K562 (cell line): ENCODE measurements around the gene MIDN. TPM values are rescaled to one million over a fixed set of nuclear protein-coding genes. Genes with fewer than 3 reads are reported as not detected.

Source experiments
- NRF1 ChIP-seq, 2 experiments: fragments of 450-650 bp; IDR thresholded peaks in 1 of 2; conservative IDR thresholded peaks in 1 of 2; 2 replicates each; pipeline ENCODE4 v1.6.1; 2014; ENCODE audit warnings: mild to moderate bottlenecking in 2 of 2
- RBBP5 ChIP-seq: fragments of 200-600 bp; sonication (generic); IDR thresholded peaks from 2 replicates; pipeline ENCODE4 v1.6.1; 2012; ENCODE audit warnings: borderline replicate concordance, mild to moderate bottlenecking, low read length, control low read depth, inconsistent platforms; ENCODE audit not compliant: insufficient read depth, poor library complexity, severe bottlenecking
- polyA plus RNA-seq, 8 experiments: library from polyadenylated mRNA; depleted of rRNA in 4 of 8; stranded (reverse) in 5 of 8; unstranded in 3 of 8; fragments of >200 nt; fragmentation: Nextera tagmentation in 2 of 8; fragmentation: Illumina TruSeq in 1 of 8; extraction: Ambion mirVana in 2 of 8; extraction: Trizol in 1 of 8; gene quantifications; 2 replicates each; pipeline versions ENCODE4 v1.2.1 to v1.2.3, GENCODE V29; 2011 to 2014; ENCODE audit warnings: inconsistent platforms in 1 of 8, missing spikeins in 1 of 8
- total RNA-seq, 7 experiments: library from RNA; depleted of rRNA in 6 of 7; stranded (reverse); fragments of >200 nt in 6 of 7; fragmentation: Illumina TruSeq in 2 of 7; extraction: Trizol in 2 of 7; gene quantifications; 2 replicates each; pipeline versions ENCODE4 v1.2.1 to v1.2.3, GENCODE V29; 2011 to 2021; ENCODE audit warnings: low replicate concordance in 1 of 7
- TF ChIP-seq, protein P1 (sequence below), 2 experiments: fragments of 450-650 bp; IDR thresholded peaks; 2 replicates each; pipeline ENCODE4 v1.6.1; 2018; ENCODE audit warnings: mild to moderate bottlenecking in 2 of 2, low read depth in 1 of 2; ENCODE audit not compliant: partially characterized antibody in 2 of 2
- TF ChIP-seq, protein P2 (sequence below): fragments of 450-650 bp; conservative IDR thresholded peaks from 2 replicates; pipeline ENCODE4 v1.6.1; 2016; ENCODE audit warnings: missing genetic modification characterization, low read depth, mild to moderate bottlenecking, missing compliant biosample characterization, moderate library complexity
- TF ChIP-seq, protein P3 (sequence below): fragments of 250-450 bp; sonication (Bioruptor Pico); IDR thresholded peaks from 2 replicates; pipeline ENCODE4 v1.4.0; 2020
- TF ChIP-seq, protein P4 (sequence below): sonication (generic); formaldehyde crosslinking; IDR thresholded peaks from 2 replicates; pipeline ENCODE4 v1.8.0; 2022; ENCODE audit warnings: mild to moderate bottlenecking, missing genetic modification reagents
- TF ChIP-seq, protein P5 (sequence below): sonication (generic); formaldehyde crosslinking; IDR thresholded peaks from 2 replicates; pipeline ENCODE4 v1.8.1; 2023; ENCODE audit warnings: mild to moderate bottlenecking, missing genetic modification reagents
- TF ChIP-seq, protein P6 (sequence below): fragments of 250-450 bp; sonication (Bioruptor Pico); IDR thresholded peaks from 2 replicates; pipeline ENCODE4 v1.4.0; 2020; ENCODE audit warnings: mild to moderate bottlenecking, moderate library complexity, borderline replicate concordance

MIDN gene
- total and polyA plus RNA-seq, 9 of the 15 experiments (the other 6 are each of a cell fraction or from before 2014, with no cell fraction given), result 0.17 to 120 (median 10.1) TPM

DNA sequence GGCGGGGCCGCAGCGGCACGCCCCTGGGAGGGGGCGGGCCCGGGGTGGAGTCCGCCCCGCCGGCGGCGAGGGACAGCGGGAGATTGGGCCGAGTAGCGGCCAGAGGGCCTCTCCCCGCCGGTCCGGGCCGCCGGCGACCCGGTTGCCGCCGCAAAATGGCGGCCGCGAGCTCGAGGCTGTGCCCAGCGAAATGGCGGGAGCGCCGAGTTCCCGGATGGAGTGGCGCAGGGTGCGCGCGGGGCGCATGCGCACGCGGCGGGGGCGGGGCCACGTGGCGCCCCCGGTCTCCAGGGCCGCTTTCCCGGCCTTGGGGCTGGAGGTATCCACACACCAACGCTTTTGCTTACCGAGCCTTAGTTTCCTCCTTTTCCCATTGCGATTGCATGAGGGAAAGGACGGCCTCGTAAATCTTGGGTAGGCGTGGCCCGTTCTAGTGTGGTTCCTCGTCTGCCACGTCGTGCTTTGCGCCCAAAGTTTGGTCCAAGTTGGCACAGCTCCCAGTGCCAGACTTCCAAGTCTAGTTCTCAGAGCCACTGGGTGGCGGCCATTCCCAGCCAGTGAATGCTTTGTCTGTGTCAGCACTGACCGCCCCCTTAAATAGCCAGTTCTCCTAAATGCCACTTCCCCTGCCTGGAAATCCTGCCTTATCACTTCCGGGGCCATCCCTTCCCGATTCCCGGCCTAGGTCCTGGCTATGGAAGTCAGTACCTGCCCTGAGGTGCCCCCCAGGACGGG lies 21.3 kb downstream of the MIDN start (continued):
- TF ChIP-seq, protein P1, sequence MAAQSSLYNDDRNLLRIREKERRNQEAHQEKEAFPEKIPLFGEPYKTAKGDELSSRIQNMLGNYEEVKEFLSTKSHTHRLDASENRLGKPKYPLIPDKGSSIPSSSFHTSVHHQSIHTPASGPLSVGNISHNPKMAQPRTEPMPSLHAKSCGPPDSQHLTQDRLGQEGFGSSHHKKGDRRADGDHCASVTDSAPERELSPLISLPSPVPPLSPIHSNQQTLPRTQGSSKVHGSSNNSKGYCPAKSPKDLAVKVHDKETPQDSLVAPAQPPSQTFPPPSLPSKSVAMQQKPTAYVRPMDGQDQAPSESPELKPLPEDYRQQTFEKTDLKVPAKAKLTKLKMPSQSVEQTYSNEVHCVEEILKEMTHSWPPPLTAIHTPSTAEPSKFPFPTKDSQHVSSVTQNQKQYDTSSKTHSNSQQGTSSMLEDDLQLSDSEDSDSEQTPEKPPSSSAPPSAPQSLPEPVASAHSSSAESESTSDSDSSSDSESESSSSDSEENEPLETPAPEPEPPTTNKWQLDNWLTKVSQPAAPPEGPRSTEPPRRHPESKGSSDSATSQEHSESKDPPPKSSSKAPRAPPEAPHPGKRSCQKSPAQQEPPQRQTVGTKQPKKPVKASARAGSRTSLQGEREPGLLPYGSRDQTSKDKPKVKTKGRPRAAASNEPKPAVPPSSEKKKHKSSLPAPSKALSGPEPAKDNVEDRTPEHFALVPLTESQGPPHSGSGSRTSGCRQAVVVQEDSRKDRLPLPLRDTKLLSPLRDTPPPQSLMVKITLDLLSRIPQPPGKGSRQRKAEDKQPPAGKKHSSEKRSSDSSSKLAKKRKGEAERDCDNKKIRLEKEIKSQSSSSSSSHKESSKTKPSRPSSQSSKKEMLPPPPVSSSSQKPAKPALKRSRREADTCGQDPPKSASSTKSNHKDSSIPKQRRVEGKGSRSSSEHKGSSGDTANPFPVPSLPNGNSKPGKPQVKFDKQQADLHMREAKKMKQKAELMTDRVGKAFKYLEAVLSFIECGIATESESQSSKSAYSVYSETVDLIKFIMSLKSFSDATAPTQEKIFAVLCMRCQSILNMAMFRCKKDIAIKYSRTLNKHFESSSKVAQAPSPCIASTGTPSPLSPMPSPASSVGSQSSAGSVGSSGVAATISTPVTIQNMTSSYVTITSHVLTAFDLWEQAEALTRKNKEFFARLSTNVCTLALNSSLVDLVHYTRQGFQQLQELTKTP (IDR thresholded peaks at IDR 0.05; ENCODE audit: low read depth in 1 of 2, partially characterized antibody in 2 of 2), result peak in 1 of 2 experiments; percentile 46
- TF ChIP-seq, protein P2, sequence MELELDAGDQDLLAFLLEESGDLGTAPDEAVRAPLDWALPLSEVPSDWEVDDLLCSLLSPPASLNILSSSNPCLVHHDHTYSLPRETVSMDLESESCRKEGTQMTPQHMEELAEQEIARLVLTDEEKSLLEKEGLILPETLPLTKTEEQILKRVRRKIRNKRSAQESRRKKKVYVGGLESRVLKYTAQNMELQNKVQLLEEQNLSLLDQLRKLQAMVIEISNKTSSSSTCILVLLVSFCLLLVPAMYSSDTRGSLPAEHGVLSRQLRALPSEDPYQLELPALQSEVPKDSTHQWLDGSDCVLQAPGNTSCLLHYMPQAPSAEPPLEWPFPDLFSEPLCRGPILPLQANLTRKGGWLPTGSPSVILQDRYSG (tag), result peak; percentile 60; the same call in 1 of the 2 replicates
- TF ChIP-seq, protein P3, sequence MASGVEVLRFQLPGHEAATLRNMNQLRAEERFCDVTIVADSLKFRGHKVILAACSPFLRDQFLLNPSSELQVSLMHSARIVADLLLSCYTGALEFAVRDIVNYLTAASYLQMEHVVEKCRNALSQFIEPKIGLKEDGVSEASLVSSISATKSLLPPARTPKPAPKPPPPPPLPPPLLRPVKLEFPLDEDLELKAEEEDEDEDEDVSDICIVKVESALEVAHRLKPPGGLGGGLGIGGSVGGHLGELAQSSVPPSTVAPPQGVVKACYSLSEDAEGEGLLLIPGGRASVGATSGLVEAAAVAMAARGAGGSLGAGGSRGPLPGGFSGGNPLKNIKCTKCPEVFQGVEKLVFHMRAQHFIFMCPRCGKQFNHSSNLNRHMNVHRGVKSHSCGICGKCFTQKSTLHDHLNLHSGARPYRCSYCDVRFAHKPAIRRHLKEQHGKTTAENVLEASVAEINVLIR, result no peak
- TF ChIP-seq RBBP5 (peak; percentile 82), NRF1 (conservative IDR thresholded peaks at IDR 0.05 in 1 of 2, IDR thresholded peaks at IDR 0.05 in 1 of 2) (peak; percentile 97 to 98)
- TF ChIP-seq, protein P4, sequence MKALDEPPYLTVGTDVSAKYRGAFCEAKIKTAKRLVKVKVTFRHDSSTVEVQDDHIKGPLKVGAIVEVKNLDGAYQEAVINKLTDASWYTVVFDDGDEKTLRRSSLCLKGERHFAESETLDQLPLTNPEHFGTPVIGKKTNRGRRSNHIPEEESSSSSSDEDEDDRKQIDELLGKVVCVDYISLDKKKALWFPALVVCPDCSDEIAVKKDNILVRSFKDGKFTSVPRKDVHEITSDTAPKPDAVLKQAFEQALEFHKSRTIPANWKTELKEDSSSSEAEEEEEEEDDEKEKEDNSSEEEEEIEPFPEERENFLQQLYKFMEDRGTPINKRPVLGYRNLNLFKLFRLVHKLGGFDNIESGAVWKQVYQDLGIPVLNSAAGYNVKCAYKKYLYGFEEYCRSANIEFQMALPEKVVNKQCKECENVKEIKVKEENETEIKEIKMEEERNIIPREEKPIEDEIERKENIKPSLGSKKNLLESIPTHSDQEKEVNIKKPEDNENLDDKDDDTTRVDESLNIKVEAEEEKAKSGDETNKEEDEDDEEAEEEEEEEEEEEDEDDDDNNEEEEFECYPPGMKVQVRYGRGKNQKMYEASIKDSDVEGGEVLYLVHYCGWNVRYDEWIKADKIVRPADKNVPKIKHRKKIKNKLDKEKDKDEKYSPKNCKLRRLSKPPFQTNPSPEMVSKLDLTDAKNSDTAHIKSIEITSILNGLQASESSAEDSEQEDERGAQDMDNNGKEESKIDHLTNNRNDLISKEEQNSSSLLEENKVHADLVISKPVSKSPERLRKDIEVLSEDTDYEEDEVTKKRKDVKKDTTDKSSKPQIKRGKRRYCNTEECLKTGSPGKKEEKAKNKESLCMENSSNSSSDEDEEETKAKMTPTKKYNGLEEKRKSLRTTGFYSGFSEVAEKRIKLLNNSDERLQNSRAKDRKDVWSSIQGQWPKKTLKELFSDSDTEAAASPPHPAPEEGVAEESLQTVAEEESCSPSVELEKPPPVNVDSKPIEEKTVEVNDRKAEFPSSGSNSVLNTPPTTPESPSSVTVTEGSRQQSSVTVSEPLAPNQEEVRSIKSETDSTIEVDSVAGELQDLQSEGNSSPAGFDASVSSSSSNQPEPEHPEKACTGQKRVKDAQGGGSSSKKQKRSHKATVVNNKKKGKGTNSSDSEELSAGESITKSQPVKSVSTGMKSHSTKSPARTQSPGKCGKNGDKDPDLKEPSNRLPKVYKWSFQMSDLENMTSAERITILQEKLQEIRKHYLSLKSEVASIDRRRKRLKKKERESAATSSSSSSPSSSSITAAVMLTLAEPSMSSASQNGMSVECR (CRISPR knock-in tag), result peak; percentile 91
- TF ChIP-seq, protein P5, sequence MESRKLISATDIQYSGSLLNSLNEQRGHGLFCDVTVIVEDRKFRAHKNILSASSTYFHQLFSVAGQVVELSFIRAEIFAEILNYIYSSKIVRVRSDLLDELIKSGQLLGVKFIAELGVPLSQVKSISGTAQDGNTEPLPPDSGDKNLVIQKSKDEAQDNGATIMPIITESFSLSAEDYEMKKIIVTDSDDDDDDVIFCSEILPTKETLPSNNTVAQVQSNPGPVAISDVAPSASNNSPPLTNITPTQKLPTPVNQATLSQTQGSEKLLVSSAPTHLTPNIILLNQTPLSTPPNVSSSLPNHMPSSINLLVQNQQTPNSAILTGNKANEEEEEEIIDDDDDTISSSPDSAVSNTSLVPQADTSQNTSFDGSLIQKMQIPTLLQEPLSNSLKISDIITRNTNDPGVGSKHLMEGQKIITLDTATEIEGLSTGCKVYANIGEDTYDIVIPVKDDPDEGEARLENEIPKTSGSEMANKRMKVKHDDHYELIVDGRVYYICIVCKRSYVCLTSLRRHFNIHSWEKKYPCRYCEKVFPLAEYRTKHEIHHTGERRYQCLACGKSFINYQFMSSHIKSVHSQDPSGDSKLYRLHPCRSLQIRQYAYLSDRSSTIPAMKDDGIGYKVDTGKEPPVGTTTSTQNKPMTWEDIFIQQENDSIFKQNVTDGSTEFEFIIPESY (CRISPR knock-in tag), result no peak
- TF ChIP-seq, protein P6, sequence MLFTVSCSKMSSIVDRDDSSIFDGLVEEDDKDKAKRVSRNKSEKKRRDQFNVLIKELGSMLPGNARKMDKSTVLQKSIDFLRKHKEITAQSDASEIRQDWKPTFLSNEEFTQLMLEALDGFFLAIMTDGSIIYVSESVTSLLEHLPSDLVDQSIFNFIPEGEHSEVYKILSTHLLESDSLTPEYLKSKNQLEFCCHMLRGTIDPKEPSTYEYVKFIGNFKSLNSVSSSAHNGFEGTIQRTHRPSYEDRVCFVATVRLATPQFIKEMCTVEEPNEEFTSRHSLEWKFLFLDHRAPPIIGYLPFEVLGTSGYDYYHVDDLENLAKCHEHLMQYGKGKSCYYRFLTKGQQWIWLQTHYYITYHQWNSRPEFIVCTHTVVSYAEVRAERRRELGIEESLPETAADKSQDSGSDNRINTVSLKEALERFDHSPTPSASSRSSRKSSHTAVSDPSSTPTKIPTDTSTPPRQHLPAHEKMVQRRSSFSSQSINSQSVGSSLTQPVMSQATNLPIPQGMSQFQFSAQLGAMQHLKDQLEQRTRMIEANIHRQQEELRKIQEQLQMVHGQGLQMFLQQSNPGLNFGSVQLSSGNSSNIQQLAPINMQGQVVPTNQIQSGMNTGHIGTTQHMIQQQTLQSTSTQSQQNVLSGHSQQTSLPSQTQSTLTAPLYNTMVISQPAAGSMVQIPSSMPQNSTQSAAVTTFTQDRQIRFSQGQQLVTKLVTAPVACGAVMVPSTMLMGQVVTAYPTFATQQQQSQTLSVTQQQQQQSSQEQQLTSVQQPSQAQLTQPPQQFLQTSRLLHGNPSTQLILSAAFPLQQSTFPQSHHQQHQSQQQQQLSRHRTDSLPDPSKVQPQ (CRISPR knock-in tag), result no peak
